Measurements from ENCODE around the gene JCAD. TPM values are rescaled to one million over a fixed set of nuclear protein-coding genes. Genes with fewer than 3 reads are reported as not detected.

JCAD gene
- total and polyA plus RNA-seq, 9 of the 15 experiments (the other 6 are each of a cell fraction or from before 2014, with no cell fraction given) = not detected

DNA sequence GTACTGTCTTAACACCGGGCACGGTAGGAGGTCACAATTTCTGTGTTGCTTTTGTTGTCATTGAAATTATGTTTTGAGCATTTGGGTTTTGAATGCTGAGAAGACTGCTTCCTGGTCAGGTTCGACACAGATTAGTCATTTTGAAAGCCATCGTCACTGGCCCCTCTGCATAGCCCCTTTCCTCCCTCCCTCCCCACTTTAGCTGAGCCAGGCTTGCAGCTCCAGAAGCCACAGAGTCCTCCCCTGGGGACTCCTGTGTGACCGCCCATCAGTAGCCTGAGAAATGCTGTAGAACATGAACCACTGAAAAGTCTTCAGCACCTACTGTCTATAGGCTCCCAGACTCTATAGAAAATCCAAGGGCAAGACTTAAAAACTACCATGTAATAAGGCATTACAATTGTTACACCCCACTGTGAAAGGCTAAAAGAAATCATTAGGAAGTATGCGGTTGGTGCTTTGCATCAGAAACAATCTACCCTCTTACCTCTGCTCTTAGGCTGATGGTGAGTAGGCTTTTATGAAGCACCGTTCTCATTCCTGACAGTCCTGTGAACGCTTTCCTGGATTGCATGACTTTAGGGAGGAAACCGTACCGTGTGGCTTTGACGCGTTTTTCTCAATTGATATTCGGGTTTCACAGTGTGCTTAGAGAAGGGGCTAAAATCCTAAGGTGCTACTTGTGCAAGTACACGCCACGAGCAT is 24.8 kb downstream of the JCAD start:
- Histone ChIP-seq H3K27ac (ENCODE audit: extremely low read depth, low read depth, low read length) (no peak overlapping the region), H2AFZ (ENCODE audit: low read depth, low read length) (no peak overlapping the region), H3K9ac (ENCODE audit: insufficient read depth in 1 of 2, low read depth in 2 of 2, low read length in 2 of 2) (no peak overlapping the region), H4K20me1 (replicated peaks; ENCODE audit: control insufficient read depth, insufficient read depth, low read length) (peaks cover 4% of the 10 kb centered on the region; the same call in 1 of the 2 replicates), H3K9me3 (replicated peaks; ENCODE audit: control insufficient read depth, insufficient read depth, low read depth, low read length) (no peaks in the 10 kb centered on the region), H3K4me1 (replicated peaks in 1 of 2; ENCODE audit: control insufficient read depth in 2 of 2, insufficient read depth in 2 of 2, low read length in 2 of 2) (no peaks in the 10 kb centered on the region), H3K4me3 (no peak overlapping the region), H3K9me1 (ENCODE audit: control insufficient read depth, insufficient read depth, low read length) (no peaks in the 10 kb centered on the region), H3K4me2 (ENCODE audit: insufficient read depth, low read length) (no peak overlapping the region), H3K36me3 (ENCODE audit: control insufficient read depth, insufficient read depth, low read length) (no peaks in the 10 kb centered on the region), H3K27me3 (ENCODE audit: control insufficient read depth in 2 of 2, insufficient read depth in 2 of 2, low read length in 2 of 2) (peaks cover 35 to 50% of the 10 kb centered on the region in 2 experiments), H3K79me2 (ENCODE audit: control insufficient read depth, insufficient read depth, low read length) (no peaks in the 10 kb centered on the region)
- TF ChIP-seq TCF7L2 (IDR thresholded peaks at IDR 0.05; ENCODE audit: low read depth, low read length) (no peak), HCFC1 (IDR thresholded peaks at IDR 0.05; ENCODE audit: low read depth, low read length) (no peak), MTF1 (CRISPR knock-in tag; IDR thresholded peaks at IDR 0.05; ENCODE audit: borderline replicate concordance) (no peak), TCF15 (CRISPR knock-in tag; IDR thresholded peaks at IDR 0.05) (no peak), ZNF121 (CRISPR knock-in tag; conservative IDR thresholded peaks at IDR 0.05) (no peak), SIRT6 (IDR thresholded peaks at IDR 0.05; ENCODE audit: low read depth, low read length) (no peak), GATAD2A (IDR thresholded peaks at IDR 0.05) (no peak), PPARD (CRISPR knock-in tag; IDR thresholded peaks at IDR 0.05) (no peak), RAD21 (CRISPR knock-in tag; conservative IDR thresholded peaks at IDR 0.05 in 1 of 2, IDR thresholded peaks at IDR 0.05 in 1 of 2) (no peak)
- in situ Hi-C loops (cut with MboI) = no loop called here
- ATAC-seq (no peak), DNase-seq (ENCODE audit: extremely low read depth in 1 of 4, low spot score in 3 of 4) (no peak), FAIRE-seq (no peak)
- 4% methylated on average over 15 of the region's 15 CpGs for WGBS (ENCODE audit: insufficient coverage, low coverage, missing lambda C conversion rate)
- POLR2A ChIA-PET = no interaction called here
- BruUV-seq (replicated peaks) = no TSS peak
- intact Hi-C loops (cut with micrococcal nuclease) = no loop called here
- CTCF ChIA-PET (ENCODE audit: low intra/inter-chr PET ratio) = interaction anchor here (0.6 kb wide), 1 partner anchor 39 kb away, joined by 3 read pairs; no protein-coding TSS in a partner anchor

Data from K562 (cell line).